Measurements from ENCODE around the gene ATXN7L3B.
"Not testable (repeated sequence)": the region's sequence is repeated elsewhere in the genome, so short reads cannot be mapped to it uniquely, and the experiment has no call there.

ATXN7L3B gene, protein sequence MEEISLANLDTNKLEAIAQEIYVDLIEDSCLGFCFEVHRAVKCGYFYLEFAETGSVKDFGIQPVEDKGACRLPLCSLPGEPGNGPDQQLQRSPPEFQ

DNA sequence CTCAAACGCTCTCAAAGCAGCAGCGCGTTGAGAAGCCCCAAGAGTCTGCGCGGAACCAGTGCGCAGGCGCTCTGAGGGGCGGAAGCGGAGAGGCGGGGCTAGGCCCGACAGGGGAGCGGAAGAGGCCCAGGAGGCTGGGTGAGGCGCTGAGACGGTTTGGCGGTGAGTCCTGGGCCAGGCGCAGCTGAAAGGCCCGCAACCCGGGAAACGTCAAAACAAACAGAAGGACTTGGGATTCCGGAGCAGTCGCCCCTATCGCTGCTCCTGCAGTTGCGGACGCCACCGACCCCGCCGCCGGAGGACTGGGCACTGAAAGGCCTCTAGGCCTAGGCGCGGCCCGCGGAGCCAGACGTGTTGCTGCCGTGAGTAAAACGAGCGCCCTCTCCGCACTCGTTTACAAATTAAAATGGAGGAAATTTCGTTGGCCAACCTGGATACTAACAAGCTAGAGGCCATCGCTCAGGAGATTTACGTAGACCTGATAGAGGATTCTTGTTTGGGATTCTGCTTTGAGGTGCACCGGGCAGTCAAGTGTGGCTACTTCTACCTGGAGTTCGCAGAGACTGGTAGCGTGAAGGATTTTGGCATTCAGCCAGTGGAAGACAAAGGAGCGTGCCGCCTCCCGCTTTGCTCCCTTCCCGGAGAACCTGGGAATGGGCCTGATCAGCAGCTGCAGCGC lies at the start of gene ATXN7L3B:
ATXN7L3B (plus strand) TSS at position 129 of the 679 bp plus-strand sequence; CDS start at position 407, 278 bp downstream.
- peak; percentile 96 for DNase-seq

DNA sequence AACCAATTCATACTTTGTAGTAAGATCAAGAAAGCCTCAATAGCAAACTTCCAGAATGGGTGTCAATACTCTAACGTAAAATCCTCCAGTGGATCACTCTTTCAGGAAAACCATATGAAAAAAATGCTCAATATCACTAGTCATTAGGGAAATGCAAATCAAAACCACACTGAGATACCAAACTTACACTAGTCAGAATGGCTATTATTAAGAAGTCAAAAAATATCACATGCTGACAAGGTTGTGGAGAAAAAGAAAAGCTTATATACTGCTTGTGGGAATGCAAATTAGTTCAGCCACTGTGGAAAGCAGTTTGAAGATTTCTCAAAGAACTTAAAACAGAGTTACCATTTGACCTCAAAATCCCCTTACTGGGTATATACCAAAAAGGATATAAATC lies 49.5 kb upstream of the ATXN7L3B start:
- no peak for DNase-seq

DNA sequence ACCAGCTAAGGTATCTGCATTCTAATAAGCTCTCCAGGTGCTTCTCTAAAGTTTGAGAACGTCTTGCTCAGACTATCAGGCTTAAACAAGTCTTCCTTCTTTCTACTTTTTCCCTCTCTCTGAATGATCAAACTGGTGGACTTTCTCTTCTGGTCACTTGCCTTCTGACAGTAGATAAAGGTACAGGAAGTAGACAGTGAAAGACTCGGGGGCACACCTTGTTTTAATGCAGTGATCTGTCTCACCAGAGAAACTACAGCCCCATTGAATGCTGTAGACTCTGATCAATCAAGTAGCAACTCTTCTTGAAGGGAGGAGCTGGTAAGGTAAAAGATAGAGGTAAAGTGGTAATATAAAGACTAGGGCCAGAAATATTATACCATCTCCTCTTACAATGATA lies 48.1 kb upstream of the ATXN7L3B start:
- no peak for DNase-seq

DNA sequence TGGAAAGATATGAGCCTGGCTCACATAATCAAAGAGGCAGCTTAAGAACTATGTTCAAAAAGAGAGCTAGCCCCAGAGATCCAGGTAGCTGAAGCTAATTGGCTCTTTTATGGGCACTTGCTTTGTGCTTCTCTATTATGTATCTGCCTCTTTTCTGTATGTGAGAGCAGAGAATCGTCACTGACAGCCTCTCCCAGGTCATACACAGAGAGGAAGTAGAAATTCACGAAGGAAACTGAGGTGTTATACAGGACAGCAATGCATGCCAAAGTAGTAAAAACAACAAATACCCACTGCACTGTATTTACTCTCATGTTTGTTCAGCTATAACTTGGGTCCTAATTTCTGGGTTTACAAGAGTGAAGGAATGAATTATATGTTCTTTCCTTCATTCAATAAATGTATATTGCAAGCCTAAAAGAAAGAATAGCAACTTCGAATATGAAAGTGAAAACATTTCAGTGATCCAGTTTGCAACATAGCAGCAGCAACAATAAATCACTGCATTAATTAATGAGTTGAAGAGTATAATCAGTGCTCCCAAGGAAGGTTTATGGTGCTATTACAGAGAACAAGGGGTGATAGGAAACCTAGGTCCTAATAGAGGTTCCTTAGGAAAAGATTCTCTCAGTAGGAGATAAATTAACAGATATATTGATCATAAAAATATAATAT lies 47.1 kb upstream of the ATXN7L3B start:
- no peak for DNase-seq

DNA sequence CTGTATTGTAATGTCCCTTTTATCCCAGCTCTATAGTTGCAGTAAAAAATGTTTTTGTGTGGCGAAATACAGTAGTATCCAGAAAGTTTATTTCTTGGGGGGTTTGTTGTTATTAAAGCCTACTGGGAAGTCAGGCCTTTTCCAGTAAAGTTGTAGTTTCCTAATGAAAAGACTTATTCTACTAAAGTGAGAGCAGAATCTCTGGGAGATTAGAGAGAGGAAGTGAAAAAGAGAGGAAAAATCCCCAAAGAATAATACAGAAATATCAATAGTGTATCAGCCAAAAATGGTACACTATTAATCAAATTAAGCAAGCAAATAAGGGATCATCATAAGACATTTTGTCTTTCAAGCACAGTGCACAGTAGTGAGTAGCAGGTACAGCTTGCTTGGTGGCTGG lies 46.3 kb upstream of the ATXN7L3B start:
- DNase-seq: no peak

DNA sequence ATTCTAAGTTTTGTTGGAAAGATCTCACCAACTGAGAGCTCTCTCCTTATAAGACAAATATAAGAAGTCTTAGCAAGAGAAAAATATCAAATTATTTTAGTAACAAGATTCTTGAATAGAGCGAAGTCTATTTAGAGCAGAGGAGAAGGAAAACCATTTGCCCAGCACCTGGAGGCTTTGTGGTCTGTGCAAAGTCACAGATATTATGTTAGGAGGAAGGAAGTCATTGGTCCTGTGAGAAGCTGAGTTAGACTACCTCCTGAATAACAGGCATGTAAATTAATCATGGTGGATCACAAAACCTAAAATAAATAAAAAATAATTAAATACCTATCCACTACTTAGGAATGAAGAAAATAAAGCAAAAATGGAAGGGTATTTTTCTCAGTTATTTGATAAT lies 38.4 kb upstream of the ATXN7L3B start:
- no peak for DNase-seq

DNA sequence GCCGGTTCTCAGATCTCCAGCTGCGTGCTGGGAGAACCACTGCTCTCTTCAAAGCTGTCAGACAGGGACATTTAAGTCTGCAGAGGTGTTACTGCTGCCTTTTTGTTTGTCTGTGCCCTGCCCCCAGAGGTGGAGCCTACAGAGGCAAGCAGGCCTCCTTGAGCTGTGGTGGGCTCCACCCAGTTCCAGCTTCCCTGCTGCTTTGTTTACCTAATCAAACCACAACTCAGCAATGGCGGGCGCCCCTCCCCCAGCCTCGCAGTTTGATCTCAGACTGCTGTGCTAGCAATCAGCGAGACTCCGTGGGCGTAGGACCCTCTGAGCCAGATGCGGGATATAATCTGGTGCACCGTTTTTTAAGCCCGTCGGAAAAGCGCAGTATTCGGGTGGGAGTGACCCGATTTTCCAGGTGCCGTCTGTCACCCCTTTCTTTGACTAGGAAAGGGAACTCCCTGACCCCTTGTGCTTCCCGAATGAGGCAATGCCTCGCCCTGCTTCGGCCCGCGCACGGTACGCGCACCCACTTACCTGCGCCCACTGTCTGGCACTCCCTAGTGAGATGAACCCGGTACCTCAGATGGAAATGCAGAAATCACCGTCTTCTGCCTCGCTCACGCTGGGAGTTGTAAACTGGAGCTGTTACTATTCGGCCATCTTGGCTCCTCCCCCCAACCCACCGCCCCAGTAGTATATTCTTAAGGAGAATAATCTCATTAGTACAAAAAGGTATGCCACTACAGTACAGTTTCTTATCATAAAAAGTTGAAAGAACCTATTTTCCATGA lies 28.6 kb upstream of the ATXN7L3B start:
- DNase-seq: not testable (repeated sequence)

DNA sequence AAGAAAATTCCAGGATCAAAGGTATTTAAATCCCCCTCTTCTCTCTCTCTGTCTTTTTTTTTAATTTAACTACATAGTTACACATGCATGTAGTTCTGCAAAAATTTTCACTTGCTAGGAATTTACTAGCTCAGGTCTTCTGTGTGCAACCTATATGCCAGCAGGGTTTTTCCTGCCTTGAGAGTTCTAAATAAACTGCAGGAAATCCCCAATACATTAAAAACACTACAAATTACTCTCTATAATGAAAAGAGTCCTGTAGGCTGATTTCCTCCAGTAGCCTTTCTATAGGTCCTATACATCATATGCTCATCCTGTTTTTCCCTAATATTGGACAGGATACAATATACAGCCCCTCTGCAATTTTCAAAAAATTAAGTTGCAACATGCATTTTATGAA lies 27.7 kb upstream of the ATXN7L3B start:
- no peak for DNase-seq

DNA sequence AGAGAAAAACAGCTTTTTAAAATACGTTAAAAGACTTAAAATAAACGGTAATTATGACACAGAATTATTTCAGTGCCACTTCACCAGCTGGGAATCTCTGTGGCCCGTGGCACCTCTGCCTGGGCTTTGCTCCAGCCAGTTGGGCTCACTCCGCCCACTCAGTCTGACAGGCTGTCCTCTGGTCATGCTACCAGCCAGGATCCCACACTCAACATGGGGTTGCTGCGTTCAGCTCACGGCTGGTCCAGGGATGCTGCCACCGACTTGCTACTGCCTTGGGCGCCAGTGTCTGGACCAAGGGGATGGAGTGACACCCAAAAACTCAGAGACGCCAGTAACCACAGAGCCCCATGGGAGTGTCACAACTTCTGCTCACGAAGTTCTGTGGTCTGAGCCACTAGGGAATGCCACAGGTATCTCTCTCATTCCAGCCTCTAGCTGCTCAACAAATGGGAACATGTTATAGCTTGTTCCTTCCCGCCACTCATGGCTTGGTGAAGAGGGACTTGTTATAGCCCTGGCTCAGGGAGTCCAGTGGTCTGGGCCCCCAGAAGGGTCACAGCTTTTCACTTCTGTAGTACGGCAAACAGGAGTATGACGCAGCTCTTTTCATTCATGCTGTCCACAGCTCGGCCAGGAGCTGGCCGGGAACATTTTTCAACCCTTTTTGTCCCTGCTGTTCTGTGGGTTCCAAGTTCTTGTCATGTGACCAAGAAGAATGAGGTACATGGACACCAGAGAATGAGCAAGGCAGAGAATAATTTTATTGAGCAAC lies 23.4 kb upstream of the ATXN7L3B start:
- DNase-seq: no peak

DNA sequence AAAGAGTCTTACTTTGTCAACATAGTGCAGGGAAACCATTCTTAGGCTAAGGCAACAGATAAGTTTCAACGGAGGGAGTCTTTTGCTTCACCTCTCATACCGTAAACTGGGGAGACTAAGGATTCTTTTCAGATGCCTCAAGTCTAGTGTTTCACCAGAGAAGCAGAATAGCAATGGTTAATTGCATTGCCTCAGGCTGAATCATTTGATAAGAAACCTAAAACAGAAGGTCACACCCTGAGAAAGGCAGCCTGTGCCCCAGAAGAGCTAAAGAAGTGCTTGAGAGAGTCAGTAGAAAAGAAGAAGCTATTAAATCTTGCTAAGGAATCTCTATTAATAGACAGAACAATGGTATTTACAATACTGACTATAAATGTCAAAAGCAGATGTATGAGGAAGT lies 21.8 kb upstream of the ATXN7L3B start:
- DNase-seq: no peak

DNA sequence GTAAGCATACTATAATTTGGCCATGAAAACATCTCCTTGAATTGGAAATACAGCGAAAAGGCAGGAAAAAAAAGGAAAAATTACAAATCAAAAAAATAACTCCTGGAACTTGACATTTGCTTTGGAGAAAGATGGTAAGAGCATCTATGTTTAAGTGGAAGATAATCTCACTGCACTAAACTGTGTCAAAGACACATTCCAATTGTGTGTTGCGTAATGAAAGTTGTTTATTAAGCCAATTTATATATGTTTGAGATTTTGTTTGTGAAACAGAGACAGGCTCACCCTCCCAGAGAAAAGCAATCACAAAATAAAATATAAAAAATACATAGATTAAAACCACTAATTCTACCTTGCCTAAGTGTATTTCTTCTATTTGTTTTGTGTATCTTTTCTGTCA lies 11.1 kb upstream of the ATXN7L3B start:
- DNase-seq: no peak

DNA sequence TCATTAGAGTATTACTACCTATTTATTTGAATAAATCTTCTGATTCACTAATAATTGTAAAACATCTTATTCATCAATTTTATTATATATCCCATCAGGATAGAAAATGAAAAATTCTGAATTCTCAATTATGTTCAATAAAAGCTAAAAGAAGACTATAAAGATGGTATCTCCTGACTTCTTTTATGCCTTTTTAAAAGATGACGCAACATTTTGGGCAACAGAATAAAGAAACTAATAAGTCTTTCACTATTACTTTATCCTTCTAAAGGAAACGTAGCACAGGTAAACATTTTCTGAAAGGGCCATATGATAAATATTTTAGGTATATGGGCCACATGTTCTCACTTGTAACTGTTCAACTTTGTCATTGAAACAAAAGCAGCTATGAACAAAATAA lies 10.1 kb upstream of the ATXN7L3B start:
- no peak for DNase-seq

DNA sequence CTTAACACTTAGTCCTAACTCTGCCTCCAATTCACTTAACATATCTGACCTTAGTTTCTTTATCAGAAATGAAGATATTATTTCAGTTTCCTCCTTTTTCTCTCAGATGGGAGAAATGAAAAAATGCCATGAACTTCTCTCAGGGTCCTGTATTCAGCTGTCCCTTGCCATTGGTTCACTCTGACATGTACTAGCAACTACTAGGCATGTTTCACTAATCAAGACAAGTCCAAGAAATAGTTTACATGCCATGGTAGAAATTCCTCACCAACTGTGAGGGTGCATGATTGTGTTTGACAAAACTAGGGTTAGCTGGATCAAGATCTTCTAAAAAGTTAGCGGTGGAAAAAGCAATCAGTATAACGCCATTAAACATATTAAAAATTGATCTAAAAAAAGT lies 7.0 kb upstream of the ATXN7L3B start:
- DNase-seq: no peak

DNA sequence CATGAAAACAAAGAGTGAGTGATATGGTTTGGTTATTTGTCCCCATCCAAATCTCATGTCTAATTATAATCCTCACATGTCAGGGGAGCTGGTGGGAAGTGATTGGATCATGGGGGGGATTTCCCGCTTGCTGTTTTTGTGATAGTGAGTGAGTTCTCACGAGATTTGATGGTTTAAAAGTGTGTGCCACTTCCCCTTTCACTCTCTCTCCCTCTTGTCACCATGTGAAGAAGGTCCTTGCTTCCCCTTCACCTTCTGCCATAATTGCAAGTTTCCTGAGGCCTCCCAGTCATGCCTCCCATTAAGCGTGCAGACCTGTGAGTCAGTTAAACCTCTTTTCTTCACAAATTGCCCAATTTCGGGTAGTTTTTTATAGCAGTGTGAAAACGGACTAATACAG lies 2.1 kb upstream of the ATXN7L3B start:
- no peak for DNase-seq

DNA sequence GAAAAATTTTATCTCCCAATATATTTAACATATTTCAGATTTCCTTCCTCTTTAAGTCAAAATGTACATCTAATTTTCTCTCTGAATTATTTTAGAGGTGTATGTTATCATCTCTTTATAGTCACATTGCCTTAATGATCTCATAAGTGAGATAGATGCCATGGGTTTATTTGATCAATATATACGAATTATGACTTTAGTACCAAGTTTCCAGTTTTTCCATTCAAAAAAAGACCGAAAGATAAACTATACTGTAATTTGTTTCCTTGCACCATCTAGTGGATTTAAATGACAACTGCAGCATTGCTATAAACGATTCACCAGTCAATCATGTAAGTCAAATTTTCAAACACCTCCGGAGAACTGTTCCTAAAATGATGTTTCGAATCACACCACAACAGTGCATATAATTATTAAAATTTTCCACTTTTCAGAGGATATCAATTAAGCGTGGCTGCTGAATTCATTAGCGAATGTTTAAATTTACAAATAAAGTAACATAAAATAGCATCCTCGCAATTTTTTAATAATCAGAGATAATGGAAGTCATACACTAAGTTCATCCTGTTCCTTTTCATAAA lies 419 bp upstream of the ATXN7L3B start:
- no peak for DNase-seq

DNA sequence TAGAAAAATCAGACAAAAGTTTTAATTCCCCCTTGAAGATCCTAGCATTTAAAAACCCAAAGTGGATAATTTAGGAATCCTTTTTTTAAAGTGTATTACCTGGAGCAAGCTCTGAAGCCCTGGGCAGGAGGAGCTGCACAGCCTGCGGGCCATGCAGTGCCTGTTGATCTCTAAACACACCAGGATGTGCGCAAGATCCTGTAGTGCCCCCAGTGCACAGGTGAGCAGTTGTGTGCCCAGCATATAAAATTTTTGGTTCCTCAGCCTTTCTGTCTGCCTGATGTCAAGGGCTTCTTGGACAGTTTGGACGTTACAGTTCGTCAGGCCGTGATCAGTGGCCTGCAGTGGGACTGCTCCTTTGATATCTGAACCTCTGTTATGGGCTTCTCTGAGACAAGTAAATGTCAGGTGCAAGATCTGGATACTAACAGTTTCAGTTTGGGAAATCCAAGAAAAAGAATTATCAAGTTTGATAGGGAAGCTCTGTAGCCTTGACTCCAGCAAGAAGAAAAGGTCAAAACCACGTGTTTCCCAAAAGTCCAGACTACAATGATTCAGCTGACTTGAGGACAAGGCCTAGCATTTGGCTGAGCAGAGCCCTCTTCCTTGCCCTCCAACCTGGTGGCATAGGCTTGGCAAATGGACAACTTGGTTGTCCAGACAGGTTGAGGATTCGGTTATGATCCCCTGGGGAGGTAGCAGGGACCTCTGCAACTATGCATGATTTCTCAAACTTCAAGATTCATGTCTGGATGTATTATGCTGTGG lies 1.0 kb downstream of the ATXN7L3B start:
- DNase-seq: no peak

DNA sequence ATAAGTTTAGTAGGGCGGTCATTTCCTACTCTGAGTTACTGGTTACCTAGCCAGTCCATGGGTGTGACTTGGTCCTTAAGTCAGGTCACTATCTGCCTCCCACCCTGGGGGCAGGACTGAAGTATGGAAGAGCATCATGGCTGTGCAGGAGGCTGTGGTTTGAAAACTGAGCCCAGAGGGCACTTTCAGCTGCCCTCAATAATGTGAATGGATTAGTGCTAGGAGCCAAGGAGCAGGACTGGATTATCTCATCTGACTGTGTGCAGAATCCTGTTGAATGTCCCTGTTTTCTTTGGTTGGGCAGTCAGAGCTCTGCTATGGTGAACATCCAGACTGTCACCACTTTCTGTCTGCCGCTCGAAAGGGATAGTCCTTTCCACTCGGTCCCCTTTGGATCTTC lies 1.6 kb downstream of the ATXN7L3B start:
- DNase-seq: no peak

DNA sequence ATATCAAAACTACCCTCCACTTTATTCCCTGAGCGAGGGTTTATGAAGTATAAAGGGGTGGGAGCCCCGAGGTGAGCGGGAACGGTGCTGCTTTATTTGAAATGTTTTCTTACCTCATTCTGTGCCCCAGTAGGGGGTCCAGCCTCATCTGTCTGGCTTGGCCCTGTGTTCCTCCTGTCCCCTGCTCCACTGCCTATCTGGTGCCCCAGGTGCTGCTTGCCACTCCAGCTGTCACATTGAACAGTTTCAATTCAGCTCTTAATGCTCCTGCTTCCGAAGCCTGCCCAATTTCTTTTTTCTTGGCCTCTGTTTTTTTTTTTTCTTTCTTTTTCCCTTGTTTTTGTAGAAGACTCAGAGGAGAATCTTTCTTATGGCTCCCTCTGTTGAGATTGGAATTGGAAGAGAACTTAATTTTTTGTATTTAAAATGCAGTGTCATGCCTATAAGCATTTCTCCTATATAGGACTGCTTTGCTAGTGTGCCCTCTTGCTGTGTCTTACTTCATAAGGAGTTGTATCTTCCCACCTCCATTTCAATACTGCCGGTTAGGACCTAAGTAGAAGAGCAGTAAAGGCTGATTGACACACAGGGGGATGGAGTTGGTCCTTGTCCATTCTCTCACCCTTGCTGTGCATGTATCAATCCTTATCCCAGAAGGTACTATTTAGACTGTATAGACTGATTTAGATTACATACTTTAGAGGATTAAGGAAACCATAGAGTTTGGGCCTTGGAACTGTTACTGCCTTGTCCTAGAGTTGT lies 2.3 kb downstream of the ATXN7L3B start:
- no peak for DNase-seq

DNA sequence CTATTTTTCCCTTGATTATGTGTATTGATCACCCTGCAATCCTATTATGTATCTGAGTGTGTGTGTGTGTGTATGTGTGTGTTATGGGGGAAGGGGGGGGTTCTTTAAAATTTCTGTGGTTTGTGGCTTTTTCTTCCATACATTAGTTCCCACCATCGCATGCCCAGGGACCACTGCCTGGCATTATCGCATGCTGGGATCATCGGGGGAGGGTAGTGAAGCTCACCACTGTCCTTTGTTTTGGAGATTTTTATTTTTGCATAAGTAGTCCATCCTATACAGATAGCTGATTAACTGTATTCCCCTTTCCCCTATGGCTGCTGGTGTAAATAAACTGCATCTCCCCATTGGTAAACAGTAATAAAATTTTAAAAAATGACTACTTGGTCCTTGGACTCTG lies 3.4 kb downstream of the ATXN7L3B start:
- DNase-seq: no peak

DNA sequence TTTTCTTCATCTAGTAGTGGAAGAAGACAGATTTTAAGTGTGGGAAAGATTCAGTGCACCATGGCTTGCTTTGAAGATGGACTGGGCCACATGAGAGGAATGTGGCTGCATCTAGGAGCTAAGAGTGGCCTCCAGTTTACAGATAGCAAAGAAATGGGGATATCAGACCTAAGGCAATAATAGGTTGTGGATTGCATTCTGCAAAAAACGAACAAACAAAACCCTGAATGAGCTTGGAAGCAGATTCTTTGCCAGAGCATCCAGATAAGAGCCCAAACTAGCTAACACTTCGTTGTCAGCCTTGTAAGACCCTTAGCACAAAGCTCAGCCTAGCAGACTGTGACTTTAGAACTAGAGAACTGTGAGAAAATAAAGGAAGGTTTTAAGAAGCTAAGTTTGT lies 9.6 kb downstream of the ATXN7L3B start:
- no peak for DNase-seq

DNA sequence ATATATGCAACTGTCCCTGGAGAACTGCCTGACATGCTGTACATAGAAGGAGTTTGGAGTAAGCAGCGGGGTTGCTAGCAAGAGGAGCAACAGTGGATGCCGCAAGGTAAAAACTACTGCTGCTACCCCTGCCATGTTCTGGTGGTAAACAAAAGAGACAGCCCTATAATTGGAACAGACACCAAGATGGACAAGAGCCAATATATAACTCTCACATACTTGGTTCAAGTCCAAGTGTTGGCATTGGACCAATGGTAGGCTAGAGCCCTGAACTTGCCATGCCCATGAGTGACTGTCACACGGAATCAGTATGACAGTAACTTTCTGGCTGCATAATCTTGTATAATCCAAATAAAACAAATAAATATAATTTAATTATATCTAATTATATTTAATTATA lies 13.7 kb downstream of the ATXN7L3B start:
- DNase-seq: no peak

Data from activated CD4-positive, CD25-positive, alpha-beta regulatory T cell treated with anti-CD3 and anti-CD28 coated beads, Interleukin-2, amount 50 U/mL, for 72 hours (primary cell).